ENCODE results near the gene SRBD1.

DNA sequence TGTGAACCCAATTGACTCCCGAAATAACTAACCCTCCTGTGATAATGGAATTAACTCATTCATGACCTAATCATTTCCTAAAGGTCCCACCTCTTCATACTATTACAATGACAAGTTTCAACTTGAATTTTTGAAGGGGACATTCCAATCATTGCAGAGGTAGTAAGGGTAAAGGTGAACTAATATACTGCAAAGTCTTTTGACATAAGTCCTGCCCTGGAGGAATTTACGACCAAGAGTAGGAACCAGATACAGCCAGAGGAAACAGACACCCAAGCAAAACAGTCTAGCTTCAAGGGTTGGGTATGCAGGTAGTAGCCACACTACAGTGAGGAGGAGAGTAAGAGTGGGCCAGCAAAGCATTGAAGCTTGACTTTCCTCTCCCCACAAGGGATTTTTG is 1.2 kb upstream of the SRBD1 start:
- TF ChIP-seq POLR2A (IDR thresholded peaks at IDR 0.05) (no peak), CTCF (IDR thresholded peaks at IDR 0.05) (no peak)
